Limb (tissue), 2 donors: ENCODE data around the gene PRDM16.

Experiments
- DNase-seq, 2 donors: peaks; one replicate each; pipeline ENCODE4 v3.0.0-alpha.2; 2016; ENCODE audit errors: extremely low spot score in 2 of 2

The PRDM16 gene

GRCh38 chr1:3333903-3334302 is 264.9 kb downstream of the PRDM16 start:
- no peak for DNase-seq

- no peak for DNase-seq
These were observed 265.4 kb downstream of the PRDM16 start for GRCh38 chr1:3334366-3334765.

GRCh38 chr1:3335754-3336640 is 267.0 kb downstream of the PRDM16 start:
- no peak for DNase-seq

- no peak for DNase-seq
These were observed 267.9 kb downstream of the PRDM16 start for GRCh38 chr1:3336641-3337630.

- DNase-seq: no peak
These were observed 269.1 kb downstream of the PRDM16 start for GRCh38 chr1:3337798-3338724.

- no peak for DNase-seq
These were observed 269.7 kb downstream of the PRDM16 start for GRCh38 chr1:3338725-3339070.

GRCh38 chr1:3339856-3340255 is 270.9 kb downstream of the PRDM16 start:
- DNase-seq: no peak

GRCh38 chr1:3340548-3341235 is 271.7 kb downstream of the PRDM16 start:
- DNase-seq: no peak

- no peak for DNase-seq
These were observed 272.4 kb downstream of the PRDM16 start for GRCh38 chr1:3341236-3341994.

GRCh38 chr1:3342960-3343359 is 274.0 kb downstream of the PRDM16 start:
- DNase-seq: no peak

- no peak for DNase-seq
These were observed 275.4 kb downstream of the PRDM16 start for GRCh38 chr1:3344395-3344794.

GRCh38 chr1:3345792-3346191 is 276.8 kb downstream of the PRDM16 start:
- peak in 1 of 2 donors; percentile 78 for DNase-seq

GRCh38 chr1:3346478-3346877 is 277.5 kb downstream of the PRDM16 start:
- no peak for DNase-seq

- no peak for DNase-seq
These were observed 278.4 kb downstream of the PRDM16 start for GRCh38 chr1:3347257-3348020.

GRCh38 chr1:3348196-3348865 is 279.3 kb downstream of the PRDM16 start:
- no peak for DNase-seq

GRCh38 chr1:3349161-3349967 is 280.4 kb downstream of the PRDM16 start:
- no peak for DNase-seq

- DNase-seq: no peak
These were observed 280.9 kb downstream of the PRDM16 start for GRCh38 chr1:3349968-3350299.
